HG03066 (cell line): ENCODE measurements around the gene PRAMEF1.
"Not testable (repeated sequence)": the region's sequence is repeated elsewhere in the genome, so short reads cannot be mapped to it uniquely, and the experiment has no call there.

Experiments
- ATAC-seq: cut with Tn5 transposase; IDR thresholded peaks from one replicate; pipeline ENCODE4 v1.9.1; 2021; ENCODE audit warnings: low read depth; ENCODE audit not compliant: unreplicated experiment

PRAMEF1 gene

GRCh38 chr1:12775443-12775842, 15.8 kb upstream of the PRAMEF1 start:
- no peak for ATAC-seq

- ATAC-seq, result no peak
Measured at GRCh38 chr1:12776801-12777557, 14.2 kb upstream of the PRAMEF1 start.

DNA sequence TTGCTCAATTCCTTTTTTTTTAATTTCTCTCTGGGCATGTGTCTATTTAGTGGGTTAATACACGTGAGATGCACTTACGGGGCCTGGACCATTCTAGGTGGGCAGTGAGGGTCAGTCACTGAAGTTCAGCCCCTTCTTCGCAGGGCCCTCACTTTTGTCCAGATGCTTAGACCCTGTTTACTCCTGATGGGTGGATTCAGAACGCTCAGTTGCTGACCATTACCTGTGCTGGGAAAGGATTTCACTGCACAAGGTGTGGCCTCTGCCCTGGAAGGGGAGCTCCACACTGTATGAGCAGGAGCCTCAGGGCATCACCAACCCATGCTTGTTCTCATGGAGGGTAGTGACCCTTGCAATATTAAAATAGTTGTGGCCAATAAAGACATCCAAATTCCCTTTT, 13.1 kb upstream of the PRAMEF1 start:
- no peak for ATAC-seq

- ATAC-seq, result no peak
Measured at GRCh38 chr1:12778907-12779306, 12.3 kb upstream of the PRAMEF1 start.

DNA sequence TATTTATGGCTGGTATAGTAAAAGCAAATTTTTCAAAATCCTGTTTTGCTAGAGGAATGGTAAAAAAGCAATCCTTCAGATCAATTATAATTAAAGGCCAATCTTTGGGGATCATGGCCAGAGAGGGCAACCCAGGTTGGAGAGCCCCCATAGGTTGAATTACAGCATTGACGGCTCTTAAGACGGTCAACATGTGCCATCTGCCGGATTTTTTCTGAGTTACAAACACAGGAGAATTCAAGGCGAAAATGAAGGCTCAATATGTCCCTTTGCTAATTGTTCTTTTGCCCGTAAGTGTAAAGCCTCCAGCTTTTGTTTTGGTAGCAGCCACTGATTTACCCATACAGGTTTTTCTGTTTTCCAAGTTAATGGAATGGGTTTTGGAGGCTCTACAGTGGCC, 9.7 kb upstream of the PRAMEF1 start:
- not testable (repeated sequence) for ATAC-seq

DNA sequence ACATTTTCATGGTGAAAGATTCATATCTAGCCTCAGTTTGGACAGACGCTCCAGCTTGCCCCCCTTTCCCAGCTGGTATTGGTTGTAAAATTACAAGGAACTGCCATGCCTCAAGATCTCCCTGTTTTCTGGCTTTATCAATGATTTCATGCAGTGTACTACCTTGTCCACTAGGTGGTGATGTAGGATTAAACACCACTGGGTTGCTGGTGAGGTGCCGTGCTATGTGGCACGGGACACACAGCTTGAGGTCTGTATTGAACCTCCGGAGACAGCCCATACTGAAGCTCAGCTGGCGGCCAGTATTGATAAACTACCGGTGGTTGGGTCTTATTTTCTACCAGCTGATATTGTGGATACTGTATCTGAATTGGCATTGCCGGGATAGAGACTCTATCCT, 7.4 kb upstream of the PRAMEF1 start:
- not testable (repeated sequence) for ATAC-seq

DNA sequence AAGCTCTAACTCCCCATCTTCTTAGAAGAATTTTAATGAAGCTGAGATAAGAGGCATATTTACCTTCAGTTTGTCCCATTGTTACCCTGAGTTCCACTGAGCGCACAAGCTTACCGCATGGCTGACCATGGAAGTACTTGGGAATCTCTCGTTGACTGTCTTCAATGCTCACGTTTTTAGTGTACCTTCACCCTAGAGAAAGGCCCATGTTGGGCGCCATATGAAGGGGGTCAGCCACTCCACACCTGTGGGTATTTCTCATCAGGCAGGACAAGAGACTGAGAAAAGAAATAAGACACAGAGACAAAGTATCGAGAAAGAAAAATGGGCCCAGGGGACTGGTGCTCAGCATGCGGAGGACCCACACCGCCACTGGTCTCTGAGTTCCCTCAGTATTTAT, 6.5 kb upstream of the PRAMEF1 start:
- ATAC-seq, result not testable (repeated sequence)

GRCh38 chr1:12798911-12799310, 7.7 kb downstream of the PRAMEF1 start:
- no peak for ATAC-seq

DNA sequence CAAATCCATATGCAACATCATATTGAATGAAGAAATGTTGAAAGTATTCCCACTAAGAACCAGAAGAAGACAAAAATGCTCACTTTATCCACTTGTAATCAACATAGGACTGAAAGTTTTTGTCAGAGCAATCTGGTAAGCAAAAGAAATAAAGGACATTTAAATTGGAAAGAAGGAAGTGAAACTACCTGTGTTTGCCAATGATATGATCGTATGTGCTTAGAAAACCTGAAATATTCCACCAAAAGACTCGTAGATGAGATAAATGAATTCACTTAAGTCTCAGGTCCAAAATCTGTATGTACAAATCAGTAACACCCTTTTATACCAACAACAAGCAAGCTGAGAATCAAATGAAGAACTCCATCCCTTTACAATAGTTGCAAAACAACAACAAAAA, 8.5 kb downstream of the PRAMEF1 start:
- no peak for ATAC-seq

DNA sequence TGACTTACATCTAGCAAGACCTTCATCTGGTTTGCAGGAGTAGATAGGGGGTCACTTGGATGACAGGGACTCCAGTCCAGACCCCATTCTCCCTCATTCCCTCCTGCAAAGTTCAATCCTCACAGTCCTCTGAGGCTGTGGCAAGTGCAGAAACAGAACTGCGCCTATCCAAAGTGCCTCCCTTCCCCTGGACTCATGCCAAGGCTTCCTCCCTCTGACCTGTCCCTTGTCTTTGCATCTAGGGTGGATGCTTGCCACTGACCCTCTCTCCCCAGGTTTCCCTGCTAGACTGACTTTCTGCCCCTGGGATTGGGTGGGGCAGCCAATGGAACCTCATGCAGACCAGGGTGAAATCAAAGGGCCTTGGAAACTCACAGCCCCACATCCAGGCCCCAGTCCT, 18.7 kb downstream of the PRAMEF1 start:
- no peak for ATAC-seq

DNA sequence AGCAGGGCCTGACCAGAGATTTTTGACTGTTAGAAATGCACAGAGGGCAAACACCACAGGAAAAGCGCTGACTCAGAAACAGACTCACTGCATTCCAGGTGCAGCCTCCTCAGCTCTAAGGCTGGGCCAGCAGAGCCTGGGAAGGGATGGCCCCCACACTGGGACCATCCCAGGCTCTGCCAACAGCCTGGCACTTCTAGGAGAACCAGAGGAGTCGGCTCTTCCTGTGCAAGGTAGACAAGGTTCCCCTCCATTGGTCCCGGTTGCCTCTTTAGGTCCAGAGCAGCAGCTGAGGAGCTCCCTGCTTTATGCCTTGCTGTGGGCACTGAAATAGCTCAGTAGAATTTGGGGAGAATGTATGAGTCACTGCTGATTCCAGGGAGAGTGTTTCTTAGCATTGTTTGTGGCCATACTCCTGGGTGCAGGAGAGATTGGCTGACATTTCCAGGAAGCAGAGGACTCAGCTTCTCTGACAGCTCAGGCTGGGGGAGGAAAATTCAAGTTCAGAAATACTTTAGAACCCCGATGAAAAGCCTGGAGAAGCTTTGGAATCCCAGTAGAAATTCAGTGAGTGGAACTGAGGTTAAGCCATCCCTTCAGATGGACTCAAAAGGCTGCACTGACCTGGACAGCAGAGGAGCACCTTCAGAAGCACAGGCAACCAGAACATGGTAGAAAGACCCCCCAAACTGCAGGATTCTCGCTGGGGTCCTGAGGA, 19.7 kb downstream of the PRAMEF1 start:
- ATAC-seq, result no peak

- no peak for ATAC-seq
Measured at GRCh38 chr1:12811409-12811784, 20.2 kb downstream of the PRAMEF1 start.

GRCh38 chr1:12819061-12819460, 27.9 kb downstream of the PRAMEF1 start:
- ATAC-seq, result not testable (repeated sequence)

DNA sequence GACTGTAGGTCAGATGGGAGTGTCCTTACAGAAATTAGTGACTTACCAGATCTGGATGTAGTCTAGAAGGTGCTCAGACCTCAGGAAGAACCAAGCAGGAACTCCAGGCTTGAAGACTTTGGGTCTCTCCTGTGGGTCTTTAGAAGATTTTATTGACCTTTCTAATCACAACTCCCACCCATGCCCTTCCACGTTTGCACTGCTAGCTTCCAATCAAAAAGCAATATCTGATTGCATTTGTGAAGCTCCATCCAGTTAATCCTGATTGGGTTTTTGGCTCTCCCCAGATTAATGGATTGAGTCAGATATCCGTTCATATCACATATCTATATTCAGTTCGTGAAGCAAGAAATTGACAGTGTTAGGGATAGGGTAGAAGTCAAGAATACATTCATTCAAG, 40.1 kb downstream of the PRAMEF1 start, which contains the start of gene PRAMEF11:
TSS of gene PRAMEF11 (minus strand) at position 101 of the 400 bp plus-strand sequence. CDS start 2,621 bp downstream, outside the sequence.
- ATAC-seq, result not testable (repeated sequence)

- not testable (repeated sequence) for ATAC-seq
Measured at GRCh38 chr1:12833251-12833650, 42.1 kb downstream of the PRAMEF1 start.
